HG02798 (cell line): ENCODE data around the gene PCK1.

Experiments
- ATAC-seq: cut with Tn5 transposase; IDR thresholded peaks from one replicate; pipeline ENCODE4 v1.9.1; 2021; ENCODE audit warnings: mild to moderate bottlenecking; ENCODE audit not compliant: unreplicated experiment, poor library complexity

Gene PCK1

DNA sequence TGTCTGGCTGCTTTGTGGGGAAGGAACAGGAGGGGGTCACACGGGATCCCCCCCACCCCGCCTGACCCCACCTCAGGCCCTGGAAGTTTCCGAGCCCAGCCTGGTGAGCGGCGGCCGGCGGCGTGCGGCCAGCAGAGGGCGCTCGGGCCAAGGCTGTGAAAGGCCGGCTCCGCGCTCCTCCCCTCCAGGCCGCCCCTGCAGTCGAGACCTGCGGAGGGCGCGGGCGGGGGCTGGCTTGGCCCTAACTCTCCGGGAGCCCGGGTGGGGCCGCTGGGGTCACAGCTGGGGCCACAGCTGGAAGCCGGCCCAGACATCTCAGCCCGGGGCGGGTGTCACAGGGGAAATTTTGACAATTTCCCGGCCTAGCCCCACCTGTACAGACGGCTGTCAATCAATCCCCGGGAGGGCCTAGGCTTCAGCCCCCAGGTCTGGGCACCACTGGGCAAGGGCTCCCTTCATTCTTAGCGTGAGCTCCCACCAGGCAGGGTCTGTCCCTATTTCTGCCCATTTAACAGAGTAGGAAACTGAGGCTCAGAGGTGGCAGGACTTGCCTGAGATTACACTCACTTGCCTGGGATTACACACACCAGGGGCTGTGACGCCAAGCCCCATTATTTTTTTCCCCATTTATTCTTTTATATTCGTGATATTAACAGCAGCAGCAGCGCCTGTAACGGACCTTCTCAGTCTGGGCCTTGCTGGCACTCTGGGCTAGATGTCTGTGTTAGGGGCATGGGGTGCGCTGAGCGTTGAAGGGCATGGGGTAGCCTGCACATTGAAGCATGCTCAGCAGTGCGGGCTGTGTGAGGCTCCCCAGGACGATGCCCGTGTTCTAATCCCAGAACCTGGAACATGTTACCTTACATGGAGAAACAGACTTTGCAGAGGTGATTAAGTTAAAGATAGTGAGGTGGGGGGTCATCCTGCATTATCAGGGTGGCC lies 36.4 kb downstream of the PCK1 start:
- peak; percentile 68 for ATAC-seq

DNA sequence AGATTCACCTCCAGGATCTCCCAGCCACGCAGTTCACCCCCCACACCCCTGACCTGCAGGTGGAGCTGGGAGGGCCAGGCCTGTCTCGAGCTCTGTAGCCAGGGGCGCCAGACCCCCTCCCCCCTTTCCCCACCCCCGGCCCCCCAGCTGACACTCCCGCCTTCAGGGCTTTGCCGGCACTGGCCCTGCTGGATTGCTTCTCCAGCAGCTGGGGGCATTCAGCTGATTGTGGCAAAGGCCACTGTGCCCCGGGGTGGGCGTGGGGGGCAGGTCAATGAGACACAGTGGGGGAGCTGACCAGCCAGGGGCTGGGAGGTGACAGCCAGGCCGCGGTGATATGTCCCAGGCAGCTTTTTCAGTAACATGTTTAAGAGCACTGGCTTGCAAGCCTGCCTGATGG lies 37.1 kb downstream of the PCK1 start:
- ATAC-seq: no peak

DNA sequence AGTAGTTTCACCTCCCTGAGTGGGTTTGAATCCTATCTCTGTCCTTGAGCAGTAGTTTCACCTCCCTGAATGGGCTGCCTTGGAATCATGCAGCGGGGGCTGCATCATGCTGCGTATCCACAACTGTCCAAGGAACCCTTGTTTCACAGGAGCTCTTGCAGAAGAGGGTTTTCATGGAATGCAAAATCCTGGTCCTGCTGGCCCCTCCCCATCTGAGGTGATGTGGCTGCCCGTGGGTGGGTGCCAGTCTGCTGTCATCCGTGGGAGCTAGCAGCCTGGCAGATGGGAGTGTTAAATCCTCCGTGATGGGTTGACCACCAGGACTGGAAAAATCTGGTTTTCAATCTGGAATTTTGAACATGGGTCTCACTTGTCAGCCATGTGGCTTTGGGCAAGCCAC lies 37.6 kb downstream of the PCK1 start:
- ATAC-seq: no peak

DNA sequence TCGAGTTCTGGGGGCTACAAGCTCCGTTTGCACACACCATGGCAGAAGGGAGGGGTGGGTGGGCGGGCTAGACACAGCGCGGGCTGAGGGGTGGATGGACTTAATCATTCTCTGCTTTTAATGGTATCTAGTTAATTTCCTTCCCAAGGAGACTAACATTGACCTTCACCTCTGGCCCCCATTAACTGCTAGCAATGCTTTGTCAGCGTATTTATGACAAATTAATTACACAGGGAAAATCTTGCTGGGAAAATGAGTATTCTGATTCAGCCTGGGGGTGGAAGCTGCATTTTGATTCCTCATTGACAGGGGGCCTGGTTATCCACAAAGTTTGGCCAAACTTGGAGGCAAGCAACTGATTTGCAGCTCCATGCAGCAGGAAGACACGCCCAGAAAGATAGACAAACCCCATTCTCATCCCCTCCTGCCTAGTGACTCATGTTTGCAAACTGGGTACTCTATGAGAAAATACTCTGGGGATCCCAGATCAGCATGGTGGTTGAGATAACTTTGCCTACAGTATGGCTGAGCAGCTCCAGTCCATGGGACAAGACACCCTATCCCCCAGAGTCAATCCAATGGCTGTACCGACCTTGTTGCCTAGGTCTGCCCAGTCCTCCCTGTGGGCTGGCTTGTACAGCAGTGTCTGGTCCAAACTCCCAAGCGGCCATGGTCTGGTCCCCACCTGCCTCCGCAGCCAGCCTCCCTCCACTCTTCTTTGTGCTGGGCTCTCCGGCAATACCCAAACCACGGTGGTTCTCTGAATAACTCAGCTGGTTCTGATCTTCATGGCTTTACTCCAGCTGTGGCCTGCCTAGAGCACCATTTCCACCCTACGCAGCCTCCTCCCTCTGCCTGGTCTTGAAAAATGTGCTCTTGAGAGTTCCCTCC lies 39.7 kb downstream of the PCK1 start:
- peak; percentile 42 for ATAC-seq

DNA sequence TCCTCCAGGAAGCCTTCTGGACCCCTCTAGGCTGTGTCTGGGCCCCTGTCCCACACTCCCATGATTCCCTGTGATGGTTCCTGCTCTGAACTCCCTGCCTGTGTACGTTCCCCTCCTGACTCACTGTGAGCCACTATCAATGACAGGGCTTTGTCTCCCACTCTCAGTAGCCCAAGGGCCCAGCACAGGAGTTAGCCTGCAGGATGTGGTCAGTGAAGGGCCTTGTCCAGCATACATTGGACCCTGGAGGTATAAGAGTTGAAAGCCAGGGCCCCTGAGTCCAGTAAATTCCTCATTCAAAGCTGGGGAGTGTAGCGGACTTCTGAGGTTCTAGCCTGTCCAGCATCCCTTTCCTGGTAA lies 40.3 kb downstream of the PCK1 start:
- ATAC-seq: no peak

DNA sequence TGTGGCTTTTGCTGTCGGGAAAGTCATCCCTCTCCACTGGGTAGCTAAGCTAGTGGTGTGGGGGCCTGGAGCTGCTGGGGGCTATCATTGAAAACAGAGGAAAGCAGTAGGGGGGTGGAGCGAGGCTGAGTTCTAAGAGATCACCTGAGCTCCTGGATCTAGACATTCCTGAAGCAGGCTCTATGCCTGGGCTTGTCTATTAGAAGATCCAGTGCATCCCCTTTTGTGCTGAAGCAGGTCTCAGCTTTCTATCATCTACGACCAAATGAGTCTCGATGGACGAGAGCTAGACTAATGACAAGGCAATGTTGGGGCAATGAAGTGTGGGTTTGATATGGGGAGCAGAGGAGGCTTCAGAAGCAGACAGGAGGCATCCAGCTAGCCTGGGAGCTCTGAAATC lies 40.8 kb downstream of the PCK1 start:
- ATAC-seq: no peak

DNA sequence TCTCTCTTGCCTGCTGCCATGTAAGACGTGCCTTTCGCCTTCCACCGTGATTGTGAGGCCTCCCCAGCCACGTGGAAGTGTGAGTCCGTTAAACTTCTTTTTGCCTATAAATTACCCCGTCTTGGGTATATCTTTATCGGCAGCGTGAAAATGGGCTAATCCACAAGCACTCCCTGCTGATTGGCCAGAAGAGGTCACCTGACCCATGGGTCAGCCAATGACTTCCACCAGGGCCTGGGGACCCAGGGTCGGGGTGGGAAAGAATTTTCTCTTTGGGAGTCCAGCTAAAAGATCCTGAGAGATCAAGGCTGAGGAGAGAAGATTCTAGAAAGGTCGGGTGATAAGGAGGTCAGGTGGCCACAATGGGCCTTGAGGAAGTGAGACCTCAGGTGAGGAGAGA lies 42.2 kb downstream of the PCK1 start:
- no peak for ATAC-seq

DNA sequence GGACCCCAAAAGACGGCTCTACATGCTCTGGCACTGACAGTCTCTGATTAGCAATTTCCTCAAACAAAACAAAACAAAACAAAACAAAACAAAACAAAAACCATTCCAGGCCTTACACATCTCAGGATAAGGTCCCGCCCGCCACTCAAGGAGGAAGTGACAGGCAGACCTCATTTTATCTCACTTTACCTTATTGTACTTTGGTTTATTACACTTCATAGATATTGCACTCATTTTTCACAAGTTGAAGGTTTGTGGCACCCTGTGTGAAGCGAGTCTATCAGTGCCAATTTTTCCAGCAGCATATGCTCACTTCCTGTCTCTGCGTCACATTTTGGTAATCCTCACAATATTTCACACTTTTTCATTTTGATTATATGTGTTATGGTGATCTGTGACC lies 44.1 kb downstream of the PCK1 start:
- ATAC-seq: no peak

DNA sequence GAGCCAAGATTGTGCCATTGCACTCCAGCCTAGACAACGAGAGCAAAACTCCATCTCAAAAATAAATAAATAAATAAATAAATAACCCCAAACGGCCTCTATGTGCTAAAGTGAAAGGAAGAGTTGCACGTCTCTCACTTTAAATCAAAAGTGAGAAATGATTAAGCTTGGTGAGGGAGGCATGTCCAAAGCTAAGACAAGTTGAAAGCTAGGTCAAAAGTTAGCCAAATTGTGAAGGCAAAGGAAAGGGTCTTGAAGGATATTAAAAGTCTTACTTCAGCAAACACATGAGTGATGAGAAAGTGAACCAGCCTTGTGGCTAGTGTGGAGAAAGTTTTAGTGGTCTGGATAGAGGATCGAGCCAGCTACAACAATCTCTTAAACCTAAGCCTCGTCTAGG lies 45.0 kb downstream of the PCK1 start:
- no peak for ATAC-seq

DNA sequence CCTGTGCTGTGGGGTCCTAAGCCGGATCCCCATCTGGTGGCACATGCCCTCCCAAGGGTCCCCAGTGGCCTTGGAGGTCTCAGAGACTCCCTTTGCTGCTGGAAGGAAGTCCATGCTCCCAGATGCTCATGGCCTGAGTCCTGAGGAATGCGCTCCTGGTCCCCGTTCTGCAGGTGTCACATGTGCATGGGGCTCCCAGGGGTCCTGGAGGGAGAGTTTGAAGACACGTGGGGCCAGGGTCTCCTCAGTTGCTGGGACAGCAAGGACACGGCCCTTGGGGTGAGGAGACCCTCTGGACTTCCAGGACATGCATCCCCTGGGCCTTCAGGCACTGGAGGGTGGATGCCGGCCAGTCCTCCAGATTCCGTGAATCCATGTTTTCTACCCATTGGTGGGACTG lies 47.6 kb downstream of the PCK1 start:
- ATAC-seq: no peak

DNA sequence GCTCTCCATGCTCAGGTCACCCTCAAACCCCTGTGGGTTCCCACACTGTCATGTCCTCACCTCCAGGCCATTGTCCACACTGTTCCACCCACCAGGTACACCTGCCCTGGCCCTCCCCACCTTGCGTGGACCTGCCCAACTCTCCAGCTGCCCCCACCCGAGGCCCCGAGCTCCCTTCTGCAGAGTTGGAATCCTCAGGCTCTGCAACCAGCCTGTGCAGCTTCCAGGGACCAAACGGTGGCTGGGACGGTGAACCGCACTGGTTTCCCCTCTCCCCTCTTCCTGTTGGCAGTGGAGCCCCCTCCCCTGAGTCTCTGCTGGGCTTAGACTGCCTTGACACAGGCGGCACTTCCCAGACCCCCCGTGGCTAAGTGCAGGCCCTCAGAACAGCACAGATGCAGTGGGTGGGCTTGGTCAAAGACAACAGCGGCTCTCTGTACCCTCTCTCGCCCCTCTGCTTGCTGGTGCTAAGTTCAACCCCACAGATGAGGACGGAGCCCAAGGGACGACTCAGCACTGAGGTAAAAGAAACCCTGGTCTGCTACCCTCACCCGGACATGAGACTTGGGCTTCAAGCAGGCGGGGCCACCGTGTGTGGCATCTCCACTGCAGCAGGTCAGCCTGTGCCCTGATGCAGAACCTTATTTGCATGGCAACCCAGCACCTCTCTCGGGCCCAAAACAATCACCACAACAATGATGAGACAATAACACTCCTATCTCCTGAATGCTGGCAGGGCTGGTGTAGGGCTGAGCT lies 48.4 kb downstream of the PCK1 start:
- no peak for ATAC-seq

DNA sequence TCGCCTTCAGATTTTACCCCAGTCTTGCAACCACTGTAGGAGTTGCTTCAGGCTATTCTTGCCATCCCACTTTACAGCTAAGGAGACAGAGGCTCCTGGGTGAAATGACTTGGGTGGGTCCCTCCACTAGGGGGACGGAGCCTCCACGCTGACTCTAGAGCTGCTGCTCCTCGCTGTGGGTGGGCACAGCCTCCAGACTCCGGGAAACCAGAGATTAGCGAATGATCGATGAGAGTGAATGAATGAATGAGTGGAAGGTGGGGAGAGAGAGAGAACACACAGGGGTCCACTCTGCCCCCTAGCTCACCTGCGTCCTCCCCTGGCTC lies 48.9 kb downstream of the PCK1 start:
- no peak for ATAC-seq

DNA sequence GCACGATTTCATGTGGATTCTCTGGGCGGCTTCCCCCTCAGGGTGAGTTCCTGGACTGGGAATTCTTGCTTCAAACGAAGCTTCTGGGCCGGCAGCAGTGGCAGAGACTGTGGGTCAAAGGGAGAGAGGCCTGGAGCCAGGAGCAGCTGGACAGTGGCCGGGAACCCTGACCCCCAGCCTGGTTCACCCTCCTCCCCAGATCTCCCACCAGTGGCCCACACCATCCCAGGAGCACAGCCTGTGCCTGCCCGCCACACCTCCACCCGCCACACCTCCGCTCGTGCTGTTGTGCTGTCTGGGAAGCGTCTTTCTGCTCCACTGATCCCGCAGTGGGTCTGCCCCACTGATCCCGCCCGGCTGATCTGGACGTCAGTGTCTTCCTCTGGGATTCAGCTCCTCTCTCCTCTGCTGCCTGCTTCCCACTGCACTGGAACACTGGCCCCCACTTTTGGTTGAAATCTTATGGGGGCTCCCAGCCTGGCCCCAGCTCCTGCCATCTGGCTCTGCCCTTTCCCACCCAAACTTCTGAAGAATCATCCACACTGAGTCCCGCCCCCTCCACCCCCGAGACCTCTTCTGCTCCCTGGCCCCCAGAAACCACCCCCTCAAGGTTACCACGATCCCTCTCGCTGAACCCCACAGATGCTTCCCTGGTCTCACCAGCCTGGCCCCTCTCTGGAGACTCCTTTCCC lies 49.5 kb downstream of the PCK1 start:
- ATAC-seq: no peak

DNA sequence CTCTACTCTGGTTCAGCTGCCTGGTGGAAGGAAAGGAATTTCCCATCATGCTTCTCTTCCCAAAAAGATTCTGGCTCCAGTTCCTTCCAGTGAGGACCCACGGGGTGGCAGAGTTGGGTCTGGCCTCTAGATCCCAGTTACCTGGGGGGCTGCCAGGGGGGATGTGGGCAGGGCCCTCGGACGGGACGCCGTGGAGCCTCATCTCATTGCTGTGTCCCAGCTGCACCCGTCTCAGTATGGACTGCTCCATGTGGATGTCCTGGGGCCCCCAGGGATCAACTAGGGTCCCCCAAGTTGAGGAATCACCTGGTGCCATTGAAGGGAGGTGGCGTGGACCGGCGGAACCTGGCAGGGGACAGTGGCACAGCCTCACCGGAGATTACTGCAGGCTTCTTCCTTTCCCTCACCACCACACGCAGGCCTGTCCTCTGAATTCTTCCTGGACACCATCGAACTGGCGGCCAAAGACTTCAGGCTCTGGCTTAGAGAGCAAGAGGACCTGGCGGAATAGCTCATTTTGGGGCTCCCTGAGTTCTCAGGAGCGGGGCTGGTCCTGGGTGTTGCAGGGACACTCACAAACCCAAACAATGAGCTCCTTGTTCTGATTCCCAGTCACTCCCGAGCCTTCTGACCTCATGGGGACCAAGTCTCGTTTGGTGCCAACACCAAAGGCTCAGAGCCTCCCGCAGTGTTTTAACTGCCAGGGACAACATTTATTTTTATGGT lies 50.8 kb downstream of the PCK1 start:
- no peak for ATAC-seq

DNA sequence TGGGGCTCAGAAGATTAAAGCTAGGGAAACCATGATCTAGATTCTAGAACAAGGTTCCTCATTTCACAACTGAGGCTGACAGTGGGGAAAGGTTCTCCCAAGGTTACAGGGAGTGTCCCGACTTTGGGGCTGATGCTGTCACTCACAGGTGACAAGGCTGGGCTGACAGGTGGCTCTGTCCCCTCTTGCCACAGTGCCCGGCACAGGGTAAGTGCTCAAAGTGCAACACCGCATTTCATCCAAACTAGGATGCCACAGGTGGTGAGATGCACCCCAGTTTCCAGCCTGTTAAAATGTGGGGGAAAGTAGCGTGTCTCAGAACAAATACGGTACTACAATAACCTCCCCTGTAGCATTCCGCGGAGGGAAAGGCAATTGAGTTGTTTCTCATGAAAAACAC lies 51.5 kb downstream of the PCK1 start:
- no peak for ATAC-seq

DNA sequence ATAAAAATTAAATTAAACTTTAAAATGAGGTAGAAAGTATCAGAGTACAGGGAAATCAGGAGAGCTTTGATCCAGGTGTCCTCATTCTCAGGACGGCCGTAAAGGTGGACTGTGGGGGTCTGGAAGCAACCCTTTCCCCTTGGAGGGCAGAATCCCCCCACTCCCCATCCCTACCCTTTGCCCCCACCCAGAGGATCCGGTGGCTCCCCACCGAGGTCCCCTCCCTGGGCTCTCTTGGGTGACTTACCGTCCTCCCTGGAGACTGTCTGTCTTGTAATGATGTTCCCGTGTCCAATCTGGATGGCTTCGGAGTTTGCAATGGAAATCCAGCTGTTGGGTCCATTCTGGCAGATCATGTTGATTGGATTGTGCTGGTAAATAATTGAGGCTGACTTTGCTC lies 52.0 kb downstream of the PCK1 start:
- no peak for ATAC-seq

DNA sequence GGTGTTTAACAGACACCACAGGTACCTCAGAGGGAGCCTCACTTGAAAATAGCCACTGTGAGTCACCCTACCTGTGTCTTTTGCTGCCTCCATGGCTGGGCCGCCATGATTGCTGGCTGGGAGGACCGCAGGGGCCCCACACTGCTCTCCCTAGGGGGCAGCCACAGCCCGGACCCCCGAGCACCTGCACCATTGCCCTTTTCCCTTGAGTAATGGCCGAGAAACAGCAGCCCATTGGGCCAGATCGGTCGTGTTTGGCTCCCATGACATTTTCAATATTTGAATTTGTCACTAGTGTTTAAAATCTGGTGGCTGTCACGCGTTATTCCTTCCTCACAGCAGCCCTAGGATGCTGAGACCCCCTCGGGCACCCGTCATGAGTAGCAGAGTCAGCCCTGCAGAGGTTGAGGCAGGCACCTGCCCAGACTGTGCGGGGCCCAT lies 52.6 kb downstream of the PCK1 start:
- ATAC-seq: no peak

DNA sequence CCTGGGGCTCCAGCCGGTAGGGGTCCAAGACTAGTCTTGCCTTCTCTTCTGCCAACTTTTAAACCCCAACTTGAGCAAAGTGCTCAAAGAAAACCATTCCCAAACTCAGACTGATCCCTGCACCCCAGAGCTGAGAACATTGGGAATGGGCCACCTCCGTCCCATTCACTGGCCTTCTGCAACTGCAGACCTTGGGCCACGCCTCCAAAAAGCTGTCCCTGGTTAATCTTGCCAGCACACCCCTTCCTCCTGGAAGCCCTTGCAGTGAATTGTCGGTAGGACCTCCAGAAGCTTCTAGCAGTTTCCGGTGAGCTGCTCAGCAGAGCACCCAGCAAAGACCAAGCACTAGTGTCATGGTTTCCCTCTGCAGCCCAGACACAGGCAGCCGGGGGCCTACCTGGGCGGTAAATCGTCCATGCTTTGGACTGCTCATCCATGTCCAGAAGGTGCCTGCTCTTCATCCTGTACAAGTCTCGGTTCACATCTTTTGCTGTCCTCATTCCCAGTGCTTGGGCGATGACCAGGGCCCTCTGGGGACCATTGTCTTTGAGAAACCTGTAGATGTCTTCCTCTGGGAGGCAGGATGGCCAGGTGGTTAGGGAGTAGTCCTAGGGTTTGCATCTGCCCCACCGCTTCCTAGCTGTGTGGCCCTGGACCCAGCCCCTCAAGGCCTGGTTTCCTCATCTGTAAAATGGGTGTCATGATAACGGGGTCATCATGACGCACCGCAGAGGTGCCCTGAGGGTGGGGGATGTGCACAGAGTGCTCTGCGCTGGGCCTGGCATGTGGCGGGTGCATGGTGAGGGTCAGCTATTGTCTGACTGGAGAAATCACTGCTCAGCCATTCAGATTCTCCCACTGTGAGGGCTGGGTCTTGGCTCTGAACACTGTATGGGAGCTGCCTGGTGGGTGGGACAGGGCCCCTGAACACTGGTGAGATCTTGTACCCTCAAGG lies 53.9 kb downstream of the PCK1 start:
- no peak for ATAC-seq

DNA sequence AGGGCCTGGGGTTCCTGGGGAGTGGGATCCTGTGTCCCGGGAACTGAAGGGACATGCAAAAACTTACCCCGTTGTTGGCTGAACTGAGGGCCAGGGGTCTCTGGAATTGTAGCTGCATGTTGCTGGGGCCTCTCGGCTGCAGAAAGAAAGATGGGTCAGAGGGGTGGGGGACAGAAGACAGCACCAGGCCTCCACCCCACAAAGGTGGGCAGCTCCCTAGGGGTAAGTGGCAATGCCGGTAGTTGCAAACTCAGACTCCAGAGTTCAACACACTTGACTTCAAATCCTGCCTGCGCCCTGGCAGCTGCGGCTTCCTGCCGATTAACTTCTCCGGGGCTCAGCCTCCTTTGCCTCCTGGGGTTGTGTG lies 54.5 kb downstream of the PCK1 start:
- no peak for ATAC-seq
